Uterus (tissue), 4 donors: Measurements from ENCODE around the gene LMBRD1. TPM values are rescaled to one million over a fixed set of nuclear protein-coding genes. Genes with fewer than 3 reads are reported as not detected.

Source experiments
- DNase-seq, 2 donors: peaks; one replicate each; pipeline ENCODE4 v3.0.0-alpha.2; 2019 to 2020
- H3K27ac ChIP-seq, 2 donors: fragments of 200-600 bp; sonication (generic); 1 replicate in 1 of 2; 2 replicates in 1 of 2; pipeline ENCODE4 v1.5.1; 2016 to 2018
- H3K27me3 ChIP-seq, 2 donors: fragments of 200-600 bp; sonication (generic); one replicate each; pipeline ENCODE4 v1.5.1; 2018 to 2019; ENCODE audit warnings: control low read depth in 1 of 2
- H3K36me3 ChIP-seq, 2 donors: fragments of 200-600 bp; sonication (generic); one replicate each; pipeline ENCODE4 v1.5.1; 2019; ENCODE audit warnings: control low read depth in 1 of 2
- H3K4me1 ChIP-seq, 2 donors: fragments of 200-600 bp; sonication (generic); one replicate each; pipeline ENCODE4 v1.5.1; 2018 to 2019; ENCODE audit warnings: control low read depth in 1 of 2
- H3K4me3 ChIP-seq, 2 donors: fragments of 200-600 bp; sonication (generic); 1 replicate in 1 of 2; 2 replicates in 1 of 2; pipeline ENCODE4 v1.5.1; 2018 to 2019; ENCODE audit warnings: mild to moderate bottlenecking in 1 of 2
- H3K9me3 ChIP-seq, 2 donors: fragments of 200-600 bp; sonication (generic); one replicate each; pipeline ENCODE4 v1.5.1; 2019; ENCODE audit warnings: control low read depth in 1 of 2
- POLR2A ChIP-seq, 2 donors: fragments of 450-650 bp; IDR thresholded peaks; one replicate each; pipeline ENCODE4 v1.6.1; 2016; ENCODE audit warnings: antibody characterized with exemption in 2 of 2, mild to moderate bottlenecking in 1 of 2, moderate library complexity in 1 of 2
- intact Hi-C: fragments of 100-400 bp; cut with DNase I; formaldehyde crosslinking; loops from one replicate; pipeline ENCODE4 v1.15.1; 2023; ENCODE audit warnings: low total_unique reads
- total RNA-seq, 4 donors: library from RNA; depleted of rRNA in 3 of 4; stranded (reverse); fragments of >200 nt in 3 of 4; gene quantifications; one replicate each; pipeline versions ENCODE4 v1.1.0 to v1.2.4, GENCODE V29; 2014 to 2023
- TF ChIP-seq, protein P1 (sequence below), 4 experiments: fragments of 200-600 bp in 2 of 4; fragments of 450-650 bp in 2 of 4; sonication (generic) in 2 of 4; IDR thresholded peaks; one replicate each; pipeline ENCODE4 v1.5.1; 2016 to 2019; ENCODE audit warnings: antibody characterized with exemption in 4 of 4, mild to moderate bottlenecking in 2 of 4, moderate library complexity in 1 of 4
- donor health status: DM: yes; HTN: yes; CAD: no.

LMBRD1 gene
- total RNA-seq, 4 donors from 2014 or later = 16.9 to 82.4 (median 69.9) TPM

DNA sequence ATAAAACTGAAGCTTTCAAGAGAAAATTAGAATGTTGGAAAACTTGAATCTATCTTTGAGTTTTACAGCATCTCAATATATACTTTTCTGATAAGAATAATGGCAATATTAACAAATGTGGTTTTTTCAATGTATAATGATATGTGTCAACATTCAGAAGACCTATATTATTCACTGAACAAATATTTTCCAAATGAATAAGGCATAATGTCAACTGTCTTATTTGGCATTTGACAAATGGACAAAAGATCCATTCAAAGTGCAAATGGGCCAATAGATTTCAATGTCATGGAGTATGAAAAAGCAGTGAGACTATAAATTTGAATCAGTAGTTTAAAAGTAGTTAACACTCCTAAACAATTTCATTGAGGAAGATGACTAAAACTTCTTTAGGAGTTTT is 20.9 kb downstream of the LMBRD1 start:
- TF ChIP-seq POLR2A (IDR thresholded peaks at IDR 0.05) = no peak
- TF ChIP-seq, protein P1, sequence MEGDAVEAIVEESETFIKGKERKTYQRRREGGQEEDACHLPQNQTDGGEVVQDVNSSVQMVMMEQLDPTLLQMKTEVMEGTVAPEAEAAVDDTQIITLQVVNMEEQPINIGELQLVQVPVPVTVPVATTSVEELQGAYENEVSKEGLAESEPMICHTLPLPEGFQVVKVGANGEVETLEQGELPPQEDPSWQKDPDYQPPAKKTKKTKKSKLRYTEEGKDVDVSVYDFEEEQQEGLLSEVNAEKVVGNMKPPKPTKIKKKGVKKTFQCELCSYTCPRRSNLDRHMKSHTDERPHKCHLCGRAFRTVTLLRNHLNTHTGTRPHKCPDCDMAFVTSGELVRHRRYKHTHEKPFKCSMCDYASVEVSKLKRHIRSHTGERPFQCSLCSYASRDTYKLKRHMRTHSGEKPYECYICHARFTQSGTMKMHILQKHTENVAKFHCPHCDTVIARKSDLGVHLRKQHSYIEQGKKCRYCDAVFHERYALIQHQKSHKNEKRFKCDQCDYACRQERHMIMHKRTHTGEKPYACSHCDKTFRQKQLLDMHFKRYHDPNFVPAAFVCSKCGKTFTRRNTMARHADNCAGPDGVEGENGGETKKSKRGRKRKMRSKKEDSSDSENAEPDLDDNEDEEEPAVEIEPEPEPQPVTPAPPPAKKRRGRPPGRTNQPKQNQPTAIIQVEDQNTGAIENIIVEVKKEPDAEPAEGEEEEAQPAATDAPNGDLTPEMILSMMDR (IDR thresholded peaks at IDR 0.05) = no peak
- Histone ChIP-seq H3K4me3 (no peak overlapping the region), H3K36me3 (no peaks in the 10 kb centered on the region), H3K4me1 (no peaks in the 10 kb centered on the region), H3K9me3 (no peaks in the 10 kb centered on the region), H3K27me3 (no peaks in the 10 kb centered on the region), H3K27ac (no peak overlapping the region)
- no peak for DNase-seq
- intact Hi-C loops = no loop called here

DNA sequence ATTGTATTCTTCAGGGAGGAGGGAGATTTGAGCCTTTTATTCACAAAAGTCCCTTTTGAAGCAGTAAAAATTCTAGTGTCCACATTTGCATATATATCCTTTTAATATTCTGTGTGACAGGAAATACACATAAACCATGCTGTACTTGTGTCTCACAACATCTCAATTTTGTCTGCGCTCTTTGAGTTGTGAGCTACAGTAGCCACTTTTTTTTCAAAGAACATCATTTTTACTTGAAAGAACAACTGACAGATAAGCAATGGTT is 21.3 kb downstream of the LMBRD1 start:
- Histone ChIP-seq H3K4me3 (no peak overlapping the region), H3K27ac (no peak overlapping the region), H3K27me3 (no peaks in the 10 kb centered on the region), H3K9me3 (no peaks in the 10 kb centered on the region), H3K36me3 (no peaks in the 10 kb centered on the region), H3K4me1 (no peaks in the 10 kb centered on the region)
- no peak for DNase-seq
- no peak for TF ChIP-seq POLR2A (IDR thresholded peaks at IDR 0.05)
- TF ChIP-seq, protein P1 (IDR thresholded peaks at IDR 0.05) = no peak
- intact Hi-C loops = no loop called here

DNA sequence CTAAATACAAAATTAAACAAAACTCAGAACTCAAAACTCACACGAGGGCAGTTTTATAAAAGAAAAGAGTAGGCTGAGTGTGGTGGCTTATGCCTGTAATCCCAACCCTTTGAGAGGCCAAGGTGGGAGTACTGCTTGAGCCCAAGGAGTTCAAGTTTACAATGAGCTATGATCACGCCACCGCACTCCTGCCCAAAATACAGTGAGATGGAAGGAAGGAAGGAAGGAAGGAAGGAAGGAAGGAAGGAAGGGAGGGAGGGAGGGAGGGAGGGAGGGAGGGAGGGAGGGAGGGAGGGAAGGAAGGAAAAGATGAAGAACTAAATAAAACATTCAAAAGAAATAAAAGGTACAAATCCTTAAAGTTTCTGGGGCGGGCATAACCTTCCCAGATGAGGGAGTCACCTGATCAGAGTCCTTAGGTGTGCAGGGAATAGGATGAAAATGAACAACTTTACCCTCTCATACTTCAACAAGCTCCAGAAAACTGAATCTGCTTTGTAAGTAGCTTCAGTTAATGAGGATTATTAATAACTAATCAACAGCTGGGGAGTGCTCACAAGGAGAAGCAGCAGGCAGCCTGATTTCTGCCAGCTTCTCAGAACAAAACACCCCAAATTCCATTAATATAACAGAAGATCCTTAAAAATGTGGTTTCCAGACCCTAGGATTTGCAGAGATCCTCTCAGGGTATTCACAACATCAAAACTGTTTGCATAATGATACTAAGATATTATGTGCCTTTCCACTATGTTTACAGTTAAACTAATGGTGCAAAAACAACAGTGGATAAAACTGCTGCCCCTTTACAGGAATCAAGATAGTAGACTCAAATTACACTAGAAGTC is 21.8 kb downstream of the LMBRD1 start:
- Histone ChIP-seq H3K36me3 (no peaks in the 10 kb centered on the region), H3K9me3 (no peaks in the 10 kb centered on the region), H3K27me3 (no peaks in the 10 kb centered on the region), H3K4me1 (no peaks in the 10 kb centered on the region), H3K4me3 (no peak overlapping the region), H3K27ac (no peak overlapping the region)
- TF ChIP-seq, protein P1 (IDR thresholded peaks at IDR 0.05) = no peak
- TF ChIP-seq POLR2A (IDR thresholded peaks at IDR 0.05) = no peak
- no peak for DNase-seq
- intact Hi-C loops = no loop called here

DNA sequence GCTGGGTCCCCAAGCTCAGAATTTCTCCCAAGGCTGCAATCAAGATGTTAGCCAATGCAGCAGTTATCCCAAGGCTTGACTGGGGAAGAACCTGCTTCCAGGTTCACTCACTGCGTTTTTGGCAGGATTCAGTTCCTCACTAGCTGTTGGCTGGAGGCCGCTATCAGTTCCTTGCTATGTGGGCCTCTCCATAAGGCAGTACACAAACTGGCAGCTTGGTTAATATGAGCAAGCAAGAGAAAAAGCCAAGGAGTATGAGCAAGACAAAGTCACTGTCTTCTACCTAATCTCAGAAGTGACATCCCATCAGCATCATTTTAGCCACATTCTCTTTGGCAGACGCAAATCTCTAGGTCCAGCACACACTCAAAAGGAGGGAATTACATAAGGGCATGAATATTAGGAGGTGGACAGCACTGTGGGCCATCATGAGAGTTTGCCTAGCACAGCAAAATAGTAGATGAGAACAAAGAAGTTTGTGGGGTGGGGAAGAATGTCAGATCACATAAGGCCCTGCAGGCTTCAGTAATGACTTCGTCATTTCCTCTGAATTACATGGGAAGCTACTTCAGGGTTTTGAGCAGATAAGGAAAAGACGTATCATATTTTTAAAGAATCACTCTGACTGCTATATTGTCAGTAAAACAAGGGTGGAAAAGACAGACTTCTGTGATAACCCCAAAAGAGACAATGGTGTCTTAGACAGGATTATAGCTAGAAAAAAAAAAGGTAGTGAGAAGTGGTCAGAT is 25.5 kb downstream of the LMBRD1 start:
- H3K4me1 ChIP-seq = no peaks in the 10 kb centered on the region
- H3K27ac ChIP-seq = no peak overlapping the region
- TF ChIP-seq, protein P1 (IDR thresholded peaks at IDR 0.05) = no peak
- no peaks in the 10 kb centered on the region for H3K36me3 ChIP-seq
- H3K9me3 ChIP-seq = no peaks in the 10 kb centered on the region
- DNase-seq = no peak
- H3K4me3 ChIP-seq = no peak overlapping the region
- intact Hi-C loops = no loop called here
- no peaks in the 10 kb centered on the region for H3K27me3 ChIP-seq

DNA sequence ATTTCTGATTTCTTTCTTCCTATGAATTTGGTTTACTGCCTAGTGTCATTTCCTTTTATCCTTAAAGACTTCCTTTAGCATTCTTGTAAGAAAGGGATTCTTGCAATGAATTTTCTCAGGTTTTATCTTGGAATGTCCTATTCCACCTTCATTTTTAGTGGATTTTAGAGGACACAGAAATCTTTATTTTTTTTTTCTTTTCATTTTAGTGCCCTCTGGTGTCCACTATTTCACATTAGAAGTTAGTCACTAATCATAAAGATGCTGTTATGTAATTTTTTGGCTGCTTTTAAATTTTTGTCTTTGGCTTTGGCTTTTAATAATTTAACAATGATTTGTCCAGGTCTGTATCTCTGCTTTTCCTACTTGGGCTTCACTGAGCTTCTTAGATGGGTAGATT is 28.1 kb downstream of the LMBRD1 start:
- no peaks in the 10 kb centered on the region for H3K4me1 ChIP-seq
- H3K27ac ChIP-seq = no peak overlapping the region
- H3K27me3 ChIP-seq = no peaks in the 10 kb centered on the region
- no peaks in the 10 kb centered on the region for H3K36me3 ChIP-seq
- TF ChIP-seq POLR2A (IDR thresholded peaks at IDR 0.05) = no peak
- TF ChIP-seq, protein P1 (IDR thresholded peaks at IDR 0.05) = no peak
- no peaks in the 10 kb centered on the region for H3K9me3 ChIP-seq
- DNase-seq = no peak
- intact Hi-C loops = no loop called here
- H3K4me3 ChIP-seq = no peak overlapping the region
